GM10266 (cell line): ENCODE results near the gene PRDM5.

Experiments
- DNase-seq: peaks from one replicate; pipeline ENCODE4 v3.0.0; 2012; ENCODE audit errors: extremely low spot score
- CTCF ChIP-seq: IDR thresholded peaks from 2 replicates; pipeline ENCODE4 v1.5.1; 2012; ENCODE audit warnings: mild to moderate bottlenecking, low read depth; ENCODE audit not compliant: control insufficient read depth, insufficient read depth; ENCODE audit errors: missing control alignments

Gene PRDM5

GRCh38 chr4:120725639-120726580 lies 196.6 kb downstream of the PRDM5 start:
- no peak for DNase-seq
- no peak for TF ChIP-seq CTCF

- DNase-seq: no peak
- TF ChIP-seq CTCF: no peak
These were observed 197.9 kb downstream of the PRDM5 start for GRCh38 chr4:120724656-120725055.

- no peak for TF ChIP-seq CTCF
- DNase-seq: no peak
These were observed 198.5 kb downstream of the PRDM5 start for GRCh38 chr4:120723986-120724385.

GRCh38 chr4:120723105-120723504 lies 199.4 kb downstream of the PRDM5 start:
- DNase-seq: no peak
- no peak for TF ChIP-seq CTCF

GRCh38 chr4:120722655-120723054 lies 199.9 kb downstream of the PRDM5 start:
- DNase-seq: no peak
- no peak for TF ChIP-seq CTCF

GRCh38 chr4:120720354-120720934 lies 202.1 kb downstream of the PRDM5 start:
- TF ChIP-seq CTCF: no peak
- DNase-seq: no peak
